GM12864 (cell line): ENCODE data around the gene METRN.

ENCODE experiments used
- DNase-seq: peaks from one replicate; pipeline ENCODE4 v3.0.0-alpha.2; 2011; ENCODE audit warnings: low read depth
- H3K4me3 ChIP-seq: 2 replicates; pipeline ENCODE4 v1.5.1; 2011; ENCODE audit warnings: mild to moderate bottlenecking, low read depth, low read length, control low read depth
- CTCF ChIP-seq: IDR thresholded peaks from 2 replicates; pipeline ENCODE4 v1.5.1; 2011; ENCODE audit warnings: low read depth, mild to moderate bottlenecking, moderate library complexity, low read length, control low read depth, inconsistent platforms; ENCODE audit errors: missing control alignments

METRN gene

GRCh38 chr16:694187-694862, 20.6 kb upstream of the METRN start:
- TF ChIP-seq CTCF, result no peak
- no peak for DNase-seq
- 0 out of 2 replicates have a peak overlapping the region, but pooled peaks have one; percentile 49 for H3K4me3 ChIP-seq

- no peak for DNase-seq
- no peak for TF ChIP-seq CTCF
- H3K4me3 ChIP-seq, result peak overlapping the region; percentile 49; the same call in 1 of the 2 replicates
Observed at GRCh38 chr16:694863-695354, 20.0 kb upstream of the METRN start.

GRCh38 chr16:695355-696089, 19.4 kb upstream of the METRN start:
- no peak for TF ChIP-seq CTCF
- peak overlapping the region; percentile 49 for H3K4me3 ChIP-seq
- DNase-seq, result no peak

- H3K4me3 ChIP-seq, result no peak overlapping the region
- TF ChIP-seq CTCF, result no peak
- DNase-seq, result no peak
Observed at GRCh38 chr16:698911-699671, 15.8 kb upstream of the METRN start.

- no peak for TF ChIP-seq CTCF
- DNase-seq, result no peak
- H3K4me3 ChIP-seq, result no peak overlapping the region
Observed at GRCh38 chr16:700684-701584, 14.0 kb upstream of the METRN start.

- no peak for TF ChIP-seq CTCF
- no peak for DNase-seq
- no peak overlapping the region for H3K4me3 ChIP-seq
Observed at GRCh38 chr16:702341-702740, 12.6 kb upstream of the METRN start.
